B cell (primary cell): Measurements from ENCODE around the gene HEXD. TPM values are rescaled to one million over a fixed set of nuclear protein-coding genes. Genes with fewer than 3 reads are reported as not detected.

Source experiments
- ATAC-seq: fragments of 200-7000 bp; cut with Tn5 transposase; one replicate; pipeline ENCODE4 v1.10.0; 2021; ENCODE audit warnings: low read depth, mild to moderate bottlenecking, moderate number of reproducible peaks, moderate library complexity
- CTCF ChIA-PET: fragments of 350-600 bp; sonication (Branson Sonifier 250); formaldehyde crosslinking; loops from one replicate; lab custom pipeline; 2021; ENCODE audit warnings: antibody characterized with exemption, inconsistent platforms; lab: Charles Lee
- POLR2A ChIA-PET: fragments of 350-600 bp; sonication (Branson Sonifier 250); formaldehyde crosslinking; loops from one replicate; lab custom pipeline; 2021; ENCODE audit warnings: antibody characterized with exemption; lab: Charles Lee
- DNase-seq: peaks from one replicate; pipeline ENCODE4 v3.0.0; 2013
- H2AFZ ChIP-seq: 2 replicates; pipeline ENCODE4 v1.6.1; 2012; ENCODE audit warnings: mild to moderate bottlenecking, low read depth, low read length; ENCODE audit not compliant: insufficient read depth, poor library complexity, severe bottlenecking
- H3K27ac ChIP-seq, 2 donors: 1 replicate in 1 of 2; 2 replicates in 1 of 2; pipeline ENCODE4 v1.5.1; 2012 to 2013; ENCODE audit warnings: low read length in 2 of 2, mild to moderate bottlenecking in 2 of 2, moderate library complexity in 1 of 2
- H3K27me3 ChIP-seq, 4 experiments: fragments of 200-600 bp in 1 of 4; sonication (generic) in 1 of 4; replicated peaks in 1 of 4; 1 replicate in 2 of 4; 2 replicates in 2 of 4; pipeline versions ENCODE4 v1.6.1 to v1.7.0; 2013 to 2016; ENCODE audit warnings: low read length in 3 of 4, mild to moderate bottlenecking in 2 of 4, mixed read lengths in 1 of 4, moderate library complexity in 1 of 4; ENCODE audit not compliant: insufficient read depth in 4 of 4, control insufficient read depth in 3 of 4; ENCODE audit errors: control extremely low read depth in 1 of 4
- H3K36me3 ChIP-seq, 2 experiments: replicated peaks in 1 of 2; 1 replicate in 1 of 2; 2 replicates in 1 of 2; pipeline versions ENCODE4 v1.6.1 to v1.7.1; 2013; ENCODE audit warnings: low read length in 1 of 2; ENCODE audit not compliant: insufficient read depth in 2 of 2, control insufficient read depth in 1 of 2; ENCODE audit errors: control extremely low read depth in 1 of 2, extremely low read depth in 1 of 2
- H3K4me1 ChIP-seq, 2 donors: fragments of 200-600 bp in 1 of 2; sonication (generic) in 1 of 2; 1 replicate in 1 of 2; 2 replicates in 1 of 2; pipeline versions ENCODE4 v1.5.1 to v1.6.1; 2013 to 2017; ENCODE audit warnings: low read length in 2 of 2; ENCODE audit not compliant: control insufficient read depth in 2 of 2, insufficient read depth in 2 of 2
- H3K4me2 ChIP-seq: replicated peaks from 2 replicates; pipeline ENCODE3; 2012; ENCODE audit warnings: mild to moderate bottlenecking, low read depth, low read length; ENCODE audit not compliant: poor library complexity, severe bottlenecking
- H3K4me3 ChIP-seq, 5 experiments: fragments of 200-600 bp in 1 of 5; sonication (generic) in 1 of 5; 1 replicate in 3 of 5; 2 replicates in 2 of 5; pipeline versions ENCODE4 v1.5.1 to v1.7.0; 2011 to 2016; ENCODE audit warnings: low read length in 4 of 5, mild to moderate bottlenecking in 4 of 5, low read depth in 2 of 5, control low read depth in 1 of 5, moderate library complexity in 1 of 5; ENCODE audit not compliant: insufficient read depth in 1 of 5; ENCODE audit errors: control extremely low read depth in 1 of 5, extremely low read depth in 1 of 5
- H3K79me2 ChIP-seq: fragments of 200-600 bp; sonication (generic); one replicate; pipeline ENCODE4 v1.6.0; 2016; ENCODE audit warnings: low read length; ENCODE audit not compliant: control insufficient read depth, insufficient read depth
- H3K9ac ChIP-seq: fragments of 200-600 bp; sonication (generic); 2 replicates; pipeline ENCODE4 v1.6.1; 2017; ENCODE audit warnings: mild to moderate bottlenecking, low read length, moderate library complexity
- H3K9me3 ChIP-seq, 3 donors: one replicate each; pipeline versions ENCODE4 v1.6.1 to v1.7.1; 2013; ENCODE audit warnings: low read length in 2 of 3; ENCODE audit not compliant: control insufficient read depth in 2 of 3, insufficient read depth in 1 of 3; ENCODE audit errors: control extremely low read depth in 1 of 3
- H4K20me1 ChIP-seq: 2 replicates; pipeline ENCODE4 v1.6.0; 2012; ENCODE audit warnings: mild to moderate bottlenecking, low read length; ENCODE audit not compliant: insufficient read depth, control insufficient read depth, poor library complexity, severe bottlenecking
- H3K27ac Mint-ChIP-seq: one replicate; pipeline ENCODE4 v1.8.0; 2021; ENCODE audit warnings: mixed read lengths
- H3K27me3 Mint-ChIP-seq: one replicate; pipeline ENCODE4 v1.8.0; 2021; ENCODE audit warnings: mixed read lengths
- H3K4me1 Mint-ChIP-seq: one replicate; pipeline ENCODE4 v1.8.0; 2021; ENCODE audit warnings: mixed read lengths
- H3K4me3 Mint-ChIP-seq: one replicate; pipeline ENCODE4 v1.8.0; 2021; ENCODE audit warnings: mixed read lengths
- H3K9me3 Mint-ChIP-seq: one replicate; pipeline ENCODE4 v1.8.0; 2022; ENCODE audit warnings: mixed read lengths; ENCODE audit not compliant: insufficient read depth
- CTCF ChIP-seq: fragments of 200-600 bp; IDR thresholded peaks from one replicate; pipeline ENCODE4 v1.8.0; 2022; ENCODE audit warnings: antibody characterized with exemption, mild to moderate bottlenecking
- EZH2 ChIP-seq: IDR thresholded peaks from 2 replicates; pipeline ENCODE4 v1.6.1; 2012; ENCODE audit warnings: borderline replicate concordance, low read depth, mild to moderate bottlenecking, moderate library complexity, low read length; ENCODE audit not compliant: insufficient read depth, poor library complexity, severe bottlenecking
- WGBS: methylation state at CpG from one replicate; pipeline ENCODE4 v1.1.5; 2013; ENCODE audit warnings: missing lambda C conversion rate; ENCODE audit not compliant: insufficient coverage; 5-methylcytosine and 5-hydroxymethylcytosine counted together
- intact Hi-C: fragments of 100-400 bp; cut with micrococcal nuclease; formaldehyde crosslinking; loops from one replicate; pipeline ENCODE4 v1.10.0; 2022
- polyA plus RNA-seq: library from polyadenylated mRNA; depleted of rRNA; stranded (reverse); fragments of >200 nt; gene quantifications from 2 replicates; pipeline ENCODE4 v1.2.3, GENCODE V29; 2012
- total RNA-seq, 2 donors: library from RNA; stranded (reverse); fragments of 120-200 nt in 1 of 2; gene quantifications; 1 replicate in 1 of 2; 2 replicates in 1 of 2; pipeline versions ENCODE4 v1.2.3 to v1.2.4, GENCODE V29; 2013 to 2022

The HEXD gene
- total and polyA plus RNA-seq, 2 donors (not counting 1 experiment from before 2014, with no cell fraction given) = 128 to 317 TPM

DNA sequence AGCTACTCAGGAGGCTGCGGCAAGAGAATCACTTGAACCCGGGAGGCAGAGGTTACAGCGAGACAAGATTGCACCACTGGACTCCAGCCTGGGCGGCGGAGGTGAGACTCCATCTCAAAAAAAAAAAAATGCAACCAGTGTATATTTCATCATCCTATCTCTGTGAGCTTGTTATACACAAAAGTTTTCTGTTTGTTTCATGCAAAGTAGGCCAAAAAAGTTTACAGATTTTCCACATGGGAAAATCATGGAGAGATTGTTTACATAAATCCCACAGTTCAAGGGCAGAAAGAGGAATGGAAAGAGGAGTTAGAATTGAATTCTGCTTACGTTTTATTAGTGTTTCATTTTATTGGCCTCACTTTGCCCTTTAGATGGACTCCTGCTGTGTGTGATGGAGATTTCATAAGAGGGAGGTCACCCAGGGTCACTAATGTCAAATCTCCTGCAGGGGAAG, 65.1 kb downstream of the HEXD start:
- no peak overlapping the region for H3K4me3 Mint-ChIP-seq
- ATAC-seq (no peak), DNase-seq (no peak)
- H3K36me3 ChIP-seq = peaks cover 14 to 77% of the 10 kb centered on the region in 2 experiments
- ChIA-PET CTCF (no interaction called here), POLR2A (no interaction called here)
- H3K27me3 ChIP-seq = no peaks in the 10 kb centered on the region
- H3K27ac ChIP-seq = no peak overlapping the region
- no peak overlapping the region for H3K4me3 ChIP-seq
- TF ChIP-seq EZH2 (no peak), CTCF (no peak)
- no peaks in the 10 kb centered on the region for H3K27me3 Mint-ChIP-seq
- no peaks in the 10 kb centered on the region for H3K9me3 Mint-ChIP-seq
- H3K9me3 ChIP-seq = no peaks in the 10 kb centered on the region
- intact Hi-C loops = no loop called here
- no peaks in the 10 kb centered on the region for H3K79me2 ChIP-seq
- no peak overlapping the region for H3K9ac ChIP-seq
- no peak overlapping the region for H2AFZ ChIP-seq
- peaks cover 0 to 5% of the 10 kb centered on the region in 2 donors for H3K4me1 ChIP-seq
- no peak overlapping the region for H3K4me2 ChIP-seq
- H3K27ac Mint-ChIP-seq = no peak overlapping the region
- H4K20me1 ChIP-seq = peaks cover 9% of the 10 kb centered on the region
- H3K4me1 Mint-ChIP-seq = peaks cover 3% of the 10 kb centered on the region
- 90% methylated on average over 3 of the region's 6 CpGs for WGBS

GRCh38 chr17:82483836-82484235, 65.7 kb downstream of the HEXD start:
- CTCF ChIA-PET = no interaction called here
- no peaks in the 10 kb centered on the region for H3K9me3 ChIP-seq
- H3K27me3 ChIP-seq = no peaks in the 10 kb centered on the region
- no peak overlapping the region for H3K4me3 Mint-ChIP-seq
- peaks cover 14 to 76% of the 10 kb centered on the region in 2 experiments for H3K36me3 ChIP-seq
- H3K27ac ChIP-seq = no peak overlapping the region
- 98% methylated on average over 9 of the region's 9 CpGs for WGBS
- H3K4me1 Mint-ChIP-seq = peaks cover 3% of the 10 kb centered on the region
- no peak overlapping the region for H3K4me2 ChIP-seq
- POLR2A ChIA-PET = no interaction called here
- TF ChIP-seq CTCF = no peak
- no peak for TF ChIP-seq EZH2
- no peak overlapping the region for H3K27ac Mint-ChIP-seq
- no peaks in the 10 kb centered on the region for H3K27me3 Mint-ChIP-seq
- H3K79me2 ChIP-seq = no peaks in the 10 kb centered on the region
- peaks cover 0 to 5% of the 10 kb centered on the region in 2 donors for H3K4me1 ChIP-seq
- intact Hi-C loops = no loop called here
- no peaks in the 10 kb centered on the region for H3K9me3 Mint-ChIP-seq
- H2AFZ ChIP-seq = no peak overlapping the region
- no peak for DNase-seq
- no peak overlapping the region for H3K4me3 ChIP-seq
- H4K20me1 ChIP-seq = peaks cover 3% of the 10 kb centered on the region
- ATAC-seq = no peak
- no peak overlapping the region for H3K9ac ChIP-seq
